Stimulated activated CD4-positive, alpha-beta T cell treated with anti-CD3 and anti-CD28 coated beads, Interleukin-12 subunit alpha, Interleukin-12 subunit beta, amount 100 ng/mL, for 48 hours (primary cell): Measurements from ENCODE around the gene SETBP1.
"Not testable (repeated sequence)": the region's sequence is repeated elsewhere in the genome, so short reads cannot be mapped to it uniquely, and the experiment has no call there.

Source experiments
- DNase-seq, 3 donors: peaks; one replicate each; pipeline ENCODE4 v3.0.0-alpha.2; 2020; ENCODE audit warnings: low read depth in 2 of 3, low spot score in 1 of 3

Gene SETBP1

GRCh38 chr18:44704135-44704789, 23.6 kb downstream of the SETBP1 start:
- DNase-seq = no peak

GRCh38 chr18:44705075-44705675, 24.5 kb downstream of the SETBP1 start:
- no peak for DNase-seq

DNA sequence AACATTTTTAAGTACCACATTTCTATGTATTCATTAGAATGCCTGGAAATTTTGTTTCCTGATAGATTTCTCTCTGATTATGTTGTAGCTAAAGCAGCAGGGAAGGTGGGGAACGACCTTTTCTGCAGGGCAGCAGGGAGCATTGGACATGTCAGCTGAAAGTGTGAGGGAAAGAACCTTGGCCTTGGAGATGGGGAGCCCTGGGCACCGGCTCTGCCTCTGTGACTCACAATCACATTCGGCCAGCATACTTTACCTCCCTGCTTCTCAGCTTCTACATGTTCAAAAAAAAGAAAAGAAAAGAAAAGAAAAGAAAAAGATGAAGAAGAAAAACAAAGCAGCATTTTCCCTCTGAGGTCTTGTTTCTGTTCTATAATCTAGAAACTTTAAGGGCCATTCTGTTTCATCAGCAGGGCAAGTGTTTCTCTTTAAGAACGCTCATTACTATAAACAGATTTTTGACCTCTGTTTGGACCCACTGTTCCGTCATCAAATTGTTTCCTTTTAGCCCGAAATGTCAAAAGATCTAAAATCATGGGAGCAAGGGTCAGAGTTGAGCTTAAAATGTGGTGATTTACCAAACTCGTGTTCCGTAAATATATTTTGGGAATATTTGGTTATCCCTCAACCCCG, 27.9 kb downstream of the SETBP1 start:
- no peak for DNase-seq

GRCh38 chr18:44709307-44710126, 28.8 kb downstream of the SETBP1 start:
- DNase-seq = no peak

- no peak for DNase-seq
Observed at GRCh38 chr18:44710931-44711330, 30.2 kb downstream of the SETBP1 start.

GRCh38 chr18:44712025-44712424, 31.3 kb downstream of the SETBP1 start:
- DNase-seq = no peak

DNA sequence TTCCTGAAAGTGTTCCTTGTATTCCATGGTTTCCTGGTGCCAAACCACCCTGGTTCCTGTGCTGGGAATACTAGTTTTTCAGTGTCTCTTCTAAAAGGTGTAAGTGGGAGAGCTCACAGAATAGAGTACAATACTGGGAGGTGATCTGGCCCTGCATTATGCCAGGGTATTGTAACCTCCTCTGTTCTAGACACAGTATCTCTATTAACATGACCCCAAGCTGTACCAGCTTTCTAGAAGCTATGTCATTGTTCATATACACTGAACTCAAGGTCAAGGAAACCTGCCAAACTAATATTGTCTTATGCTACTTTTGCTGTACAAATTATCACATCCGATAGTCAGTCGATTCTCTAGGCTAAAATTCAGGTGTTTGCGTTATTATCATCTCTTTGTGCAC, 32.7 kb downstream of the SETBP1 start:
- DNase-seq = no peak

DNA sequence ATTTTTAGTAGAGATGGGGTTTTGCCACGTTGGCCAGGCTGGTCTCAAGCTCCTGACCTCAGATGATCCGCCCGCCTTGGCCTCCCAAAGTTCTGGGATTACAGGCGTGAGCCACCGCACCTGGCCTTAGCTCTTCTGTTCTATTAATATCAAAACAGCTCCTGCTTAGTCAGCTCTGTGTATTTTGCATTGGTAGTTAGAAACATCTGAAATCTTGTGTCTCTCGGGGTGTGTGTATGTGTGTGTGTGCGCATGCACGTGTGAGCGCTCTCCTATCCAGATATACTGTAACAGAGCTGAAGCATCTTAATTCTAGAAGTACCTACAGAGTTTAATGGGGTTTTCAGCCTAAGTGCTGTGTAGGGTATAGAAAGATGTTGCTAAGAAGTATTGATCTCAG, 33.7 kb downstream of the SETBP1 start:
- no peak for DNase-seq

DNA sequence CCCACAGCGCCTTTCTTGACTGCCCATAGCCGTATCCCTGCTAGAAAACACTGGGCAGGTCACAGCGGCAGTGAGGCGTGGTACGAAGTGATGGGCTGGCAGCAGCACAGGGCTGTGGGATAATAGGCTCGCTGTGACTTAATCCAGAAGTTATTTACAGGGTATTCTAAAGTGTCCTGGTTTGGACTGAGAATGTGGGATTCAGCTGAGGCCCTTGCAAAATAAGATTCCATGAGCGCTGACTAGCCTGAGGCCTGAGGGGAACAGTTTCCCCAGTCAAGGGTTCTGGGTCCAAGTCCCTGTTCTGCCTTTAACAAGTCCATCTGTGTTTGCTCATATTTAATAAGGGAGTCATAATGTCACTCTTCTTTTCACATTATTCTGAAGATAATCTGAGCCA, 34.6 kb downstream of the SETBP1 start:
- no peak for DNase-seq

- DNase-seq = no peak
Observed at GRCh38 chr18:44715842-44716241, 35.2 kb downstream of the SETBP1 start.

DNA sequence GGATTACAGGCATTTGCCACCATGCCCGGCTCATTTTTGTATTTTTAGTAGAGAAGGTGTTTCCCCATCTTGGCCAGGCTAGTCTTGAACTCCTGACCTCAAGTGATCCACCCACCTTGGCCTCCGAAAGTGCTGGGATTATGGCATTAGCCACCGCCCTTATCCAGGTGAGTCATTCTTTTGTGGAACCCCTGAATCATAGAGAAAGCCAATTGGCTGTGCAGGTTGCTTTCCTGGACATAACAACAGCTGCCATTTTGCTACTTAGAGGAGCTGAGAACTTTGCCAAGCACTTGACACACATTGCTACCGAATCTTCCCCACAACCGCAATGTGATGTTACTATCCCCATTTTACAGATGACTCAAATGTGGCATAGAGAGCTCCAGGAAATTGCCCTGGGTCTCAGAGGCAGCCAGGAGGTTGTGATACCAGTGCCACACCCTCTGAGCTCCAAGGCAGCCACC, 36.0 kb downstream of the SETBP1 start:
- peak; percentile 16 to 31 (median 29) for DNase-seq

GRCh38 chr18:44719519-44720060, 38.9 kb downstream of the SETBP1 start:
- no peak for DNase-seq

DNA sequence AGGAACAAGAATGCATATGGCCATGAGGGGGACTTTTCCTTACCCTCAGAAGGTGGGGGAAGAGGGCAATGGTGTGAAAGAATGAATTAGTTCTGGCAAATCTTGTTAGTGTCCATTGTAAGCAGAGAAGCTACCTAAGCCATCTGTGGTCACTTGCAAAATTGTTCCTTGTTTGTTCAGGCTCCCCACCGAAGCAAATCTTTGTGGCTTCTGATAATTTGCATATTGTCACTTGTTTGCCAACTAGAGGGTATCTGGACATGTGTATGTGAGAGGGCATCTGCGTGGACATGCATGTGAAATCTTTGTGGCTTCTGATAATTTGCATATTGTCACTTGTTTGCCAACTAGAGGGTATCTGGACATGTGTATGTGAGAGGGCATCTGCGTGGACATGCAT, 41.1 kb downstream of the SETBP1 start:
- not testable (repeated sequence) for DNase-seq

DNA sequence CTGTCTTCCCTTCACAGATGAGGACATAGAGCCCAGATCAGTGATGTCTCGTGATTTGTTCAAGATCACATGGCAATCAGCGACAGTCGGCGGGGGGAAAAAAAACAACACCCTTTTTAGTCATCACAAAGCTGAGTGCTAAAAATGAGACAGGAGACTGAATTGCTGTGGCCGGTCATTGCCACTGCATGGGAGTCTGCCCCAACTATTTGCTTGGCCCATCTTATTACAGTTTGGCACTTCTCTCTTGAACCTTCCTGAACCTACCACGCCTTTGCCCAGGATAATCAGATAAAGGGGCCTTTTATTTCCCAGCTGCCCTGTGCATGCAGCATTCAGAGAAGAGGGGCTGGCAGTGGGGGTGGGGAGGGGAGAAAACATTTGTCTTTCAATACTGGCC, 42.7 kb downstream of the SETBP1 start:
- DNase-seq = no peak

DNA sequence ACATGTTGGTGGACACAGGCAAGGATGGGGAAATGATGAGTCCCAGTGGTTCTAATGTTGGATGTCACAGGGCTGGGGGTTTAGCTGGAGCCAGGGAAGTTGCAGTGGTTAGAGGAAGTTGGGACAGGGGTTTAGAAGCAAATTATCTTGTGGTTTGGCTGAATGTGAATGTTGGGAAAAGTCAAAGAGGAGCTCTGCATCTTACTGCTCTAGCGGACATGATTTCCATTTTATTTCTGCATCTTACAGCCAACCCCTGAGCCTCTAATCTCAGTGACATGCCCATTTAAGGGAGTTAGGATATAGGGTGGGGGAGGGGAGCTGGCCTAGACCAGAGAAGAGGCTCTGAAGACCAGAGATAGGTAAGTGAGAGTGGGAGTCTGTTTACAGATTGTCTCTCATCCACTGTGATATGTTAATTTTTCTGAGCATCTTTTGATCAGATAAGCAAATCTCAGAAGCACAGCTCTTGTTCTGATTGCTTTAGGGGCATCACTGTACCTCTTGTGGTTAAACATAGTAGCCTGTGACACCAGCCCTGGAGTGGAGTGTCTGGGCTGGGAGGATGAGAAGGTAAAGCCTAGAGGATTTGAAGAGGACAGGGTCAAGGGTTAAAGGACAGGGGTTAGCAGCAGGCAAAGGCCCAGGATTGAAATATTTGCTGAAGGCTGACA, 43.6 kb downstream of the SETBP1 start:
- DNase-seq = no peak

- peak; percentile 51 to 64 (median 51) for DNase-seq
Observed at GRCh38 chr18:44725300-44726058, 44.8 kb downstream of the SETBP1 start.

DNA sequence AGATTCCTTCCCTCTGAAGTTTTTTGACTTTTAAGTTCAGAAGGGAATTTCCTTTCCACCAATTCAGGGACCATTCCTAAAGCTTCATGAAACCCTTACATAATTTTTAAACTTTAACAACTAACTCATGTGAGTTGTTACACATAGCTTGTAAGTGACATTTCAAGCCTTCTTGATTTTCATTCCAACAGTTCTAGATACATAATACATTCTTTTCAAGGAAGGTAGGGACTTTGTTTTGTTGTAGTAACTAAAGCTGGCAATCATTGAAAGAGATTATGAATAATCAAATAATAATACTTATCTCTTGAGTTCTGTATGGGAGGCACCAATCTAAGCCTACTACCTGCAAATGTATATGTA, 45.4 kb downstream of the SETBP1 start:
- no peak for DNase-seq

DNA sequence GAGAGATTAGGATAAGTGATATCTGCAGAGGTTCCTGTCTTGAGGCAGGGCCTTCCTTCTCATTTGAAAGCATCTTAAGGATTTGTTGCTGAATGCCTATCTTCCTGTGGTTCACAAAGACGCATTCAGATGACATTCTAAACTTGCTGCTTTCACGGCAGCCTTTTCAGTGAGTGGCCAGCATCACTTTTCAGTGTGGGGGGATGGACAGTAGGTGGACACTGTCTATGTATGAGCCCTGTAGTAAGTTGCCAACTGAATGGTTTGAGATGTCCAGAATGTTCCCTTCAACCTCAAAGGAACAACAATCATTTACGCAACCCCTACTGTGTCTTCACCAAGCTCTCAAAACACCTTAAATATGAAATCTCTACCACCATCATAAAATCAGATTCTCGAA, 46.6 kb downstream of the SETBP1 start:
- no peak for DNase-seq

- peak in 1 of 3 donors; percentile 23 for DNase-seq
Observed at GRCh38 chr18:44729631-44730101, 49.0 kb downstream of the SETBP1 start.
